Gastroesophageal sphincter (tissue), 4 donors: Measurements from ENCODE around the gene NAPB. TPM values are rescaled to one million over a fixed set of nuclear protein-coding genes. Genes with fewer than 3 reads are reported as not detected.
"Not testable (repeated sequence)": the region's sequence is repeated elsewhere in the genome, so short reads cannot be mapped to it uniquely, and the experiment has no call there.

ENCODE experiments used
- ATAC-seq: fragments of 150-250 bp; one replicate; pipeline ENCODE4 v1.9.1; 2016; ENCODE audit warnings: mild to moderate bottlenecking, moderate library complexity
- H3K27ac ChIP-seq, 4 donors: fragments of 200-600 bp; sonication (generic) in 3 of 4; 1 replicate in 3 of 4; 2 replicates in 1 of 4; pipeline ENCODE4 v1.5.1; 2016 to 2019
- H3K27me3 ChIP-seq: fragments of 200-600 bp; sonication (generic); one replicate; pipeline ENCODE4 v1.5.1; 2019
- H3K36me3 ChIP-seq, 2 donors: fragments of 200-600 bp; sonication (generic); one replicate each; pipeline ENCODE4 v1.5.1; 2019; ENCODE audit warnings: control low read depth in 1 of 2
- H3K4me1 ChIP-seq, 3 donors: fragments of 200-600 bp; sonication (generic); 1 replicate in 2 of 3; 2 replicates in 1 of 3; pipeline ENCODE4 v1.5.1; 2016 to 2019; ENCODE audit warnings: control low read depth in 2 of 3
- H3K4me3 ChIP-seq, 2 donors: fragments of 200-600 bp; sonication (generic); one replicate each; pipeline ENCODE4 v1.5.1; 2019; ENCODE audit warnings: mild to moderate bottlenecking in 1 of 2, moderate library complexity in 1 of 2
- H3K9me3 ChIP-seq, 3 donors: fragments of 200-600 bp; sonication (generic); one replicate each; pipeline ENCODE4 v1.5.1; 2017 to 2019; ENCODE audit warnings: control low read depth in 2 of 3
- CTCF ChIP-seq, 4 experiments: fragments of 200-600 bp in 2 of 4; fragments of 450-650 bp in 2 of 4; sonication (generic) in 1 of 4; IDR thresholded peaks; one replicate each; pipeline ENCODE4 v1.5.1; 2017 to 2019; ENCODE audit warnings: antibody characterized with exemption in 4 of 4, mild to moderate bottlenecking in 2 of 4, moderate library complexity in 2 of 4
- EP300 ChIP-seq: sonication (generic); formaldehyde crosslinking; IDR thresholded peaks from one replicate; pipeline ENCODE4 v1.6.1; 2017; ENCODE audit warnings: antibody characterized with exemption, mild to moderate bottlenecking
- POLR2A ChIP-seq, 2 donors: fragments of 450-650 bp; IDR thresholded peaks; one replicate each; pipeline ENCODE4 v1.6.1; 2017; ENCODE audit warnings: antibody characterized with exemption in 2 of 2, mild to moderate bottlenecking in 2 of 2, moderate library complexity in 1 of 2
- POLR2AphosphoS5 ChIP-seq: sonication (generic); formaldehyde crosslinking; IDR thresholded peaks from one replicate; pipeline ENCODE4 v1.6.1; 2017; ENCODE audit warnings: antibody characterized with exemption
- WGBS, 2 donors: methylation state at CpG; one replicate each; pipeline ENCODE4 v1.1.5; 2018; ENCODE audit warnings: low coverage in 1 of 2; 5-methylcytosine and 5-hydroxymethylcytosine counted together
- total RNA-seq, 4 donors: library from RNA; depleted of rRNA; stranded (reverse); fragments of >200 nt; gene quantifications; one replicate each; pipeline ENCODE4 v1.1.0, GENCODE V29; 2016

Gene NAPB
- total RNA-seq, result 10 to 100 TPM; 14.0 to 20.1 (median 18.1) TPM

GRCh38 chr20:23420943-23421931 is at the start of gene NAPB:
NAPB (minus strand) TSS chr20:23421488; CDS start chr20:23421402, 86 bp downstream.
- peaks cover 0 to 43% (median 2%) of the 10 kb centered on the region in 3 donors for H3K4me1 ChIP-seq
- no peaks in the 10 kb centered on the region for H3K36me3 ChIP-seq
- no peaks in the 10 kb centered on the region for H3K9me3 ChIP-seq
- WGBS, 2 donors, result 0 to 4% methylated on average over 4 to 5 of the region's 64 CpGs
- ATAC-seq, result peak; percentile 100
- H3K27ac ChIP-seq, result peak within 1 kb of the TSS; percentile 89 to 95 (median 91)
- H3K4me3 ChIP-seq, result peak within 1 kb of the TSS; percentile 90 to 95
- no peaks in the 10 kb centered on the region for H3K27me3 ChIP-seq
- TF ChIP-seq EP300 (no peak), CTCF (IDR thresholded peaks at IDR 0.05) (peak; percentile 31 to 86 (median 77)), POLR2AphosphoS5 (peak; percentile 95), POLR2A (IDR thresholded peaks at IDR 0.05) (peak; percentile 88 to 90)

- H3K27ac ChIP-seq, H3K4me3 ChIP-seq, ATAC-seq, H3K27me3 ChIP-seq, H3K4me1 ChIP-seq, H3K36me3 ChIP-seq: not testable (repeated sequence)
- peaks cover 0 to 38% (median 2%) of the 10 kb centered on the region in 3 donors for H3K9me3 ChIP-seq
- 94 to 100% methylated on average over 2 of the region's 3 CpGs for WGBS, 2 donors
These were observed 45.7 kb upstream of the NAPB start for GRCh38 chr20:23466961-23467360.

- Histone ChIP-seq H3K4me3 (no peak overlapping the region), H3K4me1 (no peaks in the 10 kb centered on the region), H3K36me3 (no peaks in the 10 kb centered on the region), H3K27me3 (no peaks in the 10 kb centered on the region), H3K27ac (no peak overlapping the region), H3K9me3 (peaks cover 0 to 21% (median 0%) of the 10 kb centered on the region in 3 donors)
- 0 to 91% methylated on average over 1 of the region's 1 CpG for WGBS, 2 donors
- no peak for TF ChIP-seq POLR2A (IDR thresholded peaks at IDR 0.05)
- no peak for TF ChIP-seq EP300
- TF ChIP-seq CTCF (IDR thresholded peaks at IDR 0.05), result no peak
- ATAC-seq, result no peak
These were observed 39.9 kb upstream of the NAPB start for GRCh38 chr20:23461180-23461579.

DNA sequence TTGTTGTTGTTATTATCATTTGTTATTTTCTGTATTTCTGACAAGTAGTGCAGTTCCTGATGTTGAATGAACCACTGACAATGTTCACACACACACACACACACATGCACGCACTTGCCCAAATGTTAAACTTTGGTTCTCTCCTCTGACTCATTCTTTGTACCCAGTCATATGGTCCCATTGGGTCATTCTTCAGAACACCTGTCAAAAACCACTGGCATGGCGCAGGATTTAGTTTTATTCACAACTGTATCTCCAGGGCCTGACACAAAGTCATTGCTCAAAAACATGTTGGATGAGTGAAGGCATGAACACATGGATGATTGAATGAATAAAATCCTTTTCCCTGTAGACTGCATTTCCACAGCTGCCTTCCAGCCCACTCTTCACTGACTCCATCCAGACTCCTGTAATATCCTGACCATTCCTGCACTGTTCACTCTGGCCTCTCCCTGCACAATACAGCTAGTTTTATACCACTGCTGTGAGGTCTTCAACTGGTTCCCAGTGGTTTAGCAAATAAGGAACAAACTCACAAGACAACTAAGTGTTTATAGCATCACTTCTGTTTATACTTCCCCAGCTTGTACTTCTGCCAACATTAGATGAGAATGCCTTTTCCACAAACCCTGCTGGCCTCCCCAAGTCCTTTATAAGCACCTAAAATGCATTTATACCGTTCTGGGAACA is 38.3 kb upstream of the NAPB start:
- WGBS, 2 donors, result 82 to 83% methylated on average over 2 to 3 of the region's 3 CpGs
- TF ChIP-seq EP300, result no peak
- ATAC-seq, result no peak
- Histone ChIP-seq H3K9me3 (peaks cover 0 to 10% (median 0%) of the 10 kb centered on the region in 3 donors), H3K36me3 (no peaks in the 10 kb centered on the region), H3K27ac (no peak overlapping the region), H3K4me1 (no peaks in the 10 kb centered on the region), H3K27me3 (peaks cover 2% of the 10 kb centered on the region), H3K4me3 (no peak overlapping the region)

- Histone ChIP-seq H3K27ac (no peak overlapping the region), H3K9me3 (peaks cover 0 to 6% (median 0%) of the 10 kb centered on the region in 3 donors), H3K27me3 (peaks cover 20% of the 10 kb centered on the region), H3K36me3 (no peaks in the 10 kb centered on the region), H3K4me3 (no peak overlapping the region), H3K4me1 (no peaks in the 10 kb centered on the region)
- ATAC-seq, result no peak
- 87 to 88% methylated on average over 6 to 7 of the region's 7 CpGs for WGBS, 2 donors
- TF ChIP-seq POLR2A (IDR thresholded peaks at IDR 0.05) (no peak), CTCF (IDR thresholded peaks at IDR 0.05) (no peak), EP300 (no peak), POLR2AphosphoS5 (no peak)
These were observed 35.6 kb upstream of the NAPB start for GRCh38 chr20:23456873-23457272.
